ENCODE measurements around the gene PTX4. TPM values are rescaled to one million over a fixed set of nuclear protein-coding genes. Genes with fewer than 3 reads are reported as not detected.
"Not testable (repeated sequence)": the region's sequence is repeated elsewhere in the genome, so short reads cannot be mapped to it uniquely, and the experiment has no call there.

PTX4 gene
- total RNA-seq, 1 donor from 2014 or later, result 2.2 TPM

DNA sequence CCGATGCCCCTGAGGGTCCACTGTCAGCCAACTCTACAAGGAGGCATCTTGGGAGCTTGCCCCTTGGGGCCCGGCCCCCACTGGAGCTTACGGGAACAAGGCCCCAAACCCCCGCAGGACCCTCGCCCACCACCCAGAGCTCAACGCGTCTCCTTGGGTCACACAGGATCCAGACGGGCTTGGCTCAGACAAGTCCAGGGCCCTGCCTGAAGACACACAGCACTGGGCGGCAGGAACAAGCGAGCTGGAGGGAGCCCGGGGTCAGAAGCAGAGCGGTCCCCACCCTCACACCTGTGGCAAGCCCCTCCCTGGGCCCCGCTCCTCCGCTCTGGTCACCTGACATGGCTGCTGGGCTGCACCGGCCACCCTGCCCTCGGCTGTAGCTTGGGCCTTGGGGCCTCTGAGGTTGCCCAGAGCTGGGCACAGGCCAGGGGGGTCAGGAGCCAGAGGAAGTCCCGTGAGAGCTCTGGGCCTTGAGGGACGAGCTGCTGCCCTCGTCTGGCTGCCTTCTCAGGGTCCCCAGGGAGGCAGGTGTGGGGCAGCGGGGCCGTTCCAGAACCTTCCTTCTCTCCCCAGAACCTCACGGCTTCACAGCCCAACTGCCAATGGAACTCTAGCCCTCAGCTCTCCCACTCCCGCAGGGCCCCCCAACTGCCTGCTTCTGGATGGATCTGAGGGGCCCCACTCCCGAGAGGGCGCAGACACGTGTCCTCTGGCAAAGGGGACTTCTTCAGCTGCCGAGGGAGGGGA lies 44.6 kb downstream of the PTX4 start, which contains the start of gene CCDC154:
CCDC154 (minus strand) TSS at position 577 of the 750 bp plus-strand sequence; CDS start at position 343, 234 bp downstream.
- no peak for DNase-seq
- H3K4me3 Mint-ChIP-seq (ENCODE audit: unreplicated experiment), result no peak within 1 kb of the TSS
- TF ChIP-seq, protein P1, sequence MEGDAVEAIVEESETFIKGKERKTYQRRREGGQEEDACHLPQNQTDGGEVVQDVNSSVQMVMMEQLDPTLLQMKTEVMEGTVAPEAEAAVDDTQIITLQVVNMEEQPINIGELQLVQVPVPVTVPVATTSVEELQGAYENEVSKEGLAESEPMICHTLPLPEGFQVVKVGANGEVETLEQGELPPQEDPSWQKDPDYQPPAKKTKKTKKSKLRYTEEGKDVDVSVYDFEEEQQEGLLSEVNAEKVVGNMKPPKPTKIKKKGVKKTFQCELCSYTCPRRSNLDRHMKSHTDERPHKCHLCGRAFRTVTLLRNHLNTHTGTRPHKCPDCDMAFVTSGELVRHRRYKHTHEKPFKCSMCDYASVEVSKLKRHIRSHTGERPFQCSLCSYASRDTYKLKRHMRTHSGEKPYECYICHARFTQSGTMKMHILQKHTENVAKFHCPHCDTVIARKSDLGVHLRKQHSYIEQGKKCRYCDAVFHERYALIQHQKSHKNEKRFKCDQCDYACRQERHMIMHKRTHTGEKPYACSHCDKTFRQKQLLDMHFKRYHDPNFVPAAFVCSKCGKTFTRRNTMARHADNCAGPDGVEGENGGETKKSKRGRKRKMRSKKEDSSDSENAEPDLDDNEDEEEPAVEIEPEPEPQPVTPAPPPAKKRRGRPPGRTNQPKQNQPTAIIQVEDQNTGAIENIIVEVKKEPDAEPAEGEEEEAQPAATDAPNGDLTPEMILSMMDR (IDR thresholded peaks at IDR 0.05; ENCODE audit: partially characterized antibody, unreplicated experiment), result no peak
- H3K27me3 Mint-ChIP-seq (ENCODE audit: unreplicated experiment), result no peaks in the 10 kb centered on the region
- peaks cover 5% of the 10 kb centered on the region for H3K9me3 Mint-ChIP-seq (ENCODE audit: unreplicated experiment)
- H3K27ac Mint-ChIP-seq (ENCODE audit: unreplicated experiment), result no peak within 1 kb of the TSS
- H3K4me1 Mint-ChIP-seq (ENCODE audit: low read depth, unreplicated experiment), result no peaks in the 10 kb centered on the region
- no peaks in the 10 kb centered on the region for H3K36me3 Mint-ChIP-seq (ENCODE audit: unreplicated experiment)

- TF ChIP-seq, protein P1 (IDR thresholded peaks at IDR 0.05; ENCODE audit: partially characterized antibody, unreplicated experiment), result no peak
- Mint-ChIP-seq H3K27ac (ENCODE audit: unreplicated experiment) (no peak overlapping the region), H3K4me1 (ENCODE audit: low read depth, unreplicated experiment) (no peaks in the 10 kb centered on the region), H3K9me3 (ENCODE audit: unreplicated experiment) (peaks cover 5% of the 10 kb centered on the region), H3K36me3 (ENCODE audit: unreplicated experiment) (no peaks in the 10 kb centered on the region), H3K27me3 (ENCODE audit: unreplicated experiment) (no peaks in the 10 kb centered on the region), H3K4me3 (ENCODE audit: unreplicated experiment) (no peak overlapping the region)
- no peak for DNase-seq
Measured at GRCh38 chr16:1443403-1443973, 45.3 kb downstream of the PTX4 start.

DNA sequence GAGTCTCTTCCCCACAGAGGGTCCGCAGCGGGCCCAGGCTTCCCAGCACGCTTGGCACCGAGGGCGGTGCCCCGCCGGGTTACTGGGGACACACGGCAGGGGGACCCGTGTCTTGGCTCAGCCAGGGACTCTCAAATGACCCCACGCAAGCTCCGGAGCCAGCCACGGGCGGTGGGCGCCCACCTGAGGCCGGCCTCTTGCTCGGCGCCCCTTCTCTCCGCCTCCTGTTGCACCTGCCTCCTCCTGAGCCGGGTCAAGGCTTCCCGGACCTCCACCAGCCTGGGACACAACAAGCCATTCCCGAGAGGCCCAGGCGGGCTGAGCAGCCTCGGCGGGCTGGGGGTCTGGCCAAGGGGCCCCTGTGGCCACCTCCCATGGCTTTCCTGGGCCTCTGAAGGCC lies 46.0 kb downstream of the PTX4 start:
- peaks cover 3% of the 10 kb centered on the region for H3K9me3 Mint-ChIP-seq (ENCODE audit: unreplicated experiment)
- H3K27ac Mint-ChIP-seq (ENCODE audit: unreplicated experiment), result no peak overlapping the region
- TF ChIP-seq, protein P1 (IDR thresholded peaks at IDR 0.05; ENCODE audit: partially characterized antibody, unreplicated experiment), result no peak
- H3K36me3 Mint-ChIP-seq (ENCODE audit: unreplicated experiment), result no peaks in the 10 kb centered on the region
- no peak overlapping the region for H3K4me3 Mint-ChIP-seq (ENCODE audit: unreplicated experiment)
- H3K4me1 Mint-ChIP-seq (ENCODE audit: low read depth, unreplicated experiment), result no peaks in the 10 kb centered on the region
- DNase-seq, result peak; percentile 12
- no peaks in the 10 kb centered on the region for H3K27me3 Mint-ChIP-seq (ENCODE audit: unreplicated experiment)

DNA sequence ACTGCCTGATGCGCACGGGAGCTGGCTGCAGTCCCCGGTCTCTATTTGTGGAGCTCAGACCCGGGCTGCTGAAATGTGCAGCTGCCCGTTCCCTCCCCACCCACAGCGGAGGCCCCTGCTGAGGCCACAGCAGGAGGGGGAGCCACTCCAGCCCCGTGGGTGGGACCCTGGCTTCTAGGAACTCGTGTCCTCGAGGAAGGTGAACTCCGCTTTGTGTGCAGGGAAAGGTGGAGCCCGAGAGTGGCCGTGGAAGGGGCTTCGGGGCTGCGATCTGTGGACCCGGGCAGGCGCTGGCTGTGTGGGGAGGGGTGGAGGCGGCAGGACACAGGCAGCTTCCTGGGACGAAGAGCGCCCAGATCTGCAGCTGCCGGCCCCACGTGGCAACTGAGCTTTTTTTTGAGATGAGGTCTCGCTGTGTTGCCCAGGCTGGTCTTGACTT lies 47.3 kb downstream of the PTX4 start:
- H3K27ac Mint-ChIP-seq (ENCODE audit: unreplicated experiment), result no peak overlapping the region
- H3K9me3 Mint-ChIP-seq (ENCODE audit: unreplicated experiment), result peaks cover 3% of the 10 kb centered on the region
- no peaks in the 10 kb centered on the region for H3K36me3 Mint-ChIP-seq (ENCODE audit: unreplicated experiment)
- peaks cover under 1% of the 10 kb centered on the region for H3K27me3 Mint-ChIP-seq (ENCODE audit: unreplicated experiment)
- peak; percentile 6 for DNase-seq
- H3K4me1 Mint-ChIP-seq (ENCODE audit: low read depth, unreplicated experiment), result no peaks in the 10 kb centered on the region
- TF ChIP-seq, protein P1 (IDR thresholded peaks at IDR 0.05; ENCODE audit: partially characterized antibody, unreplicated experiment), result no peak
- no peak overlapping the region for H3K4me3 Mint-ChIP-seq (ENCODE audit: unreplicated experiment)

DNA sequence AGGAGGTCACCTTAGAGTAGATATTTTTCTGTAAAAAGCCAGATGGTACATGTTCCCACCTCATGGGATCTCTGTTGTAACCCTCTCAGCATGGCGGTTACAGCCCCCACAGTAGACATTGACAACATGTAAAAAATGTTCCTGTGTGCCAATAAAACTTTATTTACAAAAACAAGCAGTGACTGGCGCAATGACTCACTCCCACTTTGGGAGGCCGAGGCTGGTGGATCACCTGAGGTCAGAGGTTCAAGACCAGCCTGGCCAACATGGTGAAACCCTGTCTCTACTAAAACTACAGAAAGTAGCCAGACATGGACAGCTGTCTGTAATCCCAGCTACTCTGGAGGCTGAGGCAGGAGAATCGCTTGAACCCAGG lies 49.1 kb downstream of the PTX4 start:
- not testable (repeated sequence) for H3K4me3 Mint-ChIP-seq (ENCODE audit: unreplicated experiment); H3K36me3 Mint-ChIP-seq (ENCODE audit: unreplicated experiment); H3K9me3 Mint-ChIP-seq (ENCODE audit: unreplicated experiment); H3K4me1 Mint-ChIP-seq (ENCODE audit: low read depth, unreplicated experiment); DNase-seq; H3K27me3 Mint-ChIP-seq (ENCODE audit: unreplicated experiment)
- H3K27ac Mint-ChIP-seq (ENCODE audit: unreplicated experiment), result peak overlapping the region; percentile 48
